GM19397 (cell line): ENCODE data around the gene ZNF804B.

Experiments
- ATAC-seq: cut with Tn5 transposase; IDR thresholded peaks from one replicate; pipeline ENCODE4 v1.9.1; 2021; ENCODE audit warnings: mild to moderate bottlenecking, moderate library complexity; ENCODE audit not compliant: unreplicated experiment

Gene ZNF804B

DNA sequence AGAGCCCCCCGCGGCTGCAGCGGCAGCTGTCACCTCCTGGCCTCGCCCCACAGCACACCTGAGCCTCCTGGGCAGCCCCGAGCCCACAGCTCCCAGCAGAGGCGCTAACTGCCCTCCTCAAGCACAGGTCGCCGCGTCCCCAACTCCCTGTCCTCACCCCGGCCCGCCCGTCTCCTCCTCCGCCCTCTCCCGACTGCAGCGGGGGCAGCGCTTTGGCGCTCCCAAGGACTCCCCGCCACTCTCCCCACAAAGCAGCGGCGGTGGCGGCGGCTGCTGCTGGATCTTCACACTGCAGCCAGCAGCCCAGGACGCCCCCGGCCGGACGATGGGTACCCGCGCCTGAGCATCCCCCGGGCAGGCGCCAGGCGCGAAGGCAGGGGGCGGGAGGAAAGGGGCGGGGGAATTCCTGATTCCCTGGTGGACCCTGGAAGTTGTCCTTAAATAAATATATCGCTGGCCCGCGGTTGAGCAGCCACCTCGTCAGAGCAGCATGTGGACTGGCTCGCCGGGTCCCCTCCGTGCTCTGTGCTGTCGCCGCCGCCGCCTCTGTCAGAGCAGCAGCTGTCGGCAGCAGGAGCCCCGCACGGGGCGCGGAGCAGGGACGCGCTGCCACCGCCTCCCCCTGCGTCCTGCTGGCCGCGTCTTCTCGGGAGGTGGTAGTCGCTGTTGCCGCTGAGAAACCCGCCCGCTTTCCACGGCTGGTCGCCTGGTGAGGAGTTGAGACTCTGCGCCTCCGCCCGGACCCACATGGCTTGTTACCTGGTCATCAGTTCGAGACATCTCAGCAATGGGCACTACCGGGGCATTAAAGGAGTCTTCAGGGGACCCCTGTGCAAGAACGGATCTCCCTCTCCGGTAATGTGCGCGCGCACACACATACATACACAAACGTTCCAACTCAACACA, at the start of gene ZNF804B:
Gene ZNF804B, plus strand, starts transcription at position 471 of the 906 bp plus-strand sequence. Its CDS starts 277 bp downstream, at position 748.
- ATAC-seq, result no peak

DNA sequence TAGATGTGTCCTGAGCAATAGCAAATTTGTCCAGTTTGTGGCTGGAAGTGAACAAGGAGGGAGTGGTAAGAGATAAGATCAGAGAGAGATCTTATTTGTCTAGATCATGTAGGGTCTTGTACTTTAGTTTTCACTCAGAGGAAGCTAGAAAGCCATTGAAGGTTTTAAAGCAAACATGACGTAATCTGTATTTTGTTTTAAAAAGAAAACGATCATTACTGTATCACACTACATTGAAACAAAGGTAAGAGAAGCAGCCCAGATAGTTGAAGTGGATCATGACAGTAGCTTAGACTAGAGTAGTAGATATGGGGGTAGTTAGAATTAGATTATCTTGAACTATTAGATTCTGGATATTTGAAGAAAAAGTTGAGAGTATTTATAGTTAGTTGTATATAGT, 23.6 kb upstream of the ZNF804B start:
- ATAC-seq, result no peak

DNA sequence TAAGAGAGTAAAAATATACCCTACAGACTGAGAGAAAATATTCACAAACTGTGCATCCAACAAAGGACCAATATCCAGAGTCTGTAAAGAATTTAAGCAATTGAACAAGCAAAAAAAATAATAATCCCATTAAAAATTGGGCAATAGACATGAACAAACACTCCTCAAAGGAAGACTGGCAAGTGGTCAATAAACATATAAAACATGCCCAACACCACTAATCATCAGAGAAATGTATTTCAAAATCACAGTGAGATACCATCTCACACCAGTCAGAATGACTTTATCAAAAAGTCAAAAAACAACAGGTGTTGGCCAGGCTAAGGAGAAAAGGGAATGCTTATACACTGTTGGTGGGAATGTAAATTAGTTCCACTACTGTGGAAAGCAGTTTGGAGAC, 21.9 kb upstream of the ZNF804B start:
- ATAC-seq, result no peak

DNA sequence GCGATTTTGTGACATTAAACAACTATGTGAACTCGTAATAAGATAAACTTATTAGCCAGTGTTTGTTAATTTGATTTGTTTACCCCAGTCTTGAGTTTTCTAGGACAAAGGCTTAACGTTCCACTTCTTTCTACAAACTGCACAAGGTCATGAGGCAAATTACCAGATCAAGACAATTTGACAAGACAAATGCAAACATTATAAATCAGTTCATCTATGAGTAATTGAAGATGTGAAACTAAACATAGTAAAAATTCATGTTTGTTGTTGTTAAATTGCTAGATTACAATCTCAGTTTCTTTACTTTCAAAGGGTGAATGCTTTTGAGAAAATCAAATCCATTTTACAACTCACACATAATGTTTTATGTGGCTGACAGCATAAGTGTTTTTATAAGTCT, 13.4 kb upstream of the ZNF804B start:
- ATAC-seq, result no peak

DNA sequence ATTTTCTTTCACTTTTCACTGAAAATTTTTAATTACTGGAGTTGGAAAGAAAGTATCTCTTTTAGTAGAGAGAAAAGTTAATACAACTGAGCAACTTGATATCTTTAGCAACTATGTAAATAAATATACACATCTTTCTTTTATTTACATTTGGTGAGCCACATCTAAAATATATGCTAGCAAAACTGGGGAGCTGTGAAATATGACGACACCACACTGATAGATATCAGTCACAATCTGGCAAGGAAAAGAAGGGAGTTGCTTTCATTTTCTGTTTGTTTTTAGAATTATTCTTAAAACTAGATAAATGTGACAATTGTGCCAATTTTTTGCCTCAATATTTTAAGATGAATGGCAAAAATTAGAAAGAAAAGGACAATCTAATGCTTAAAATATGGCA, 2.7 kb upstream of the ZNF804B start:
- ATAC-seq, result no peak

DNA sequence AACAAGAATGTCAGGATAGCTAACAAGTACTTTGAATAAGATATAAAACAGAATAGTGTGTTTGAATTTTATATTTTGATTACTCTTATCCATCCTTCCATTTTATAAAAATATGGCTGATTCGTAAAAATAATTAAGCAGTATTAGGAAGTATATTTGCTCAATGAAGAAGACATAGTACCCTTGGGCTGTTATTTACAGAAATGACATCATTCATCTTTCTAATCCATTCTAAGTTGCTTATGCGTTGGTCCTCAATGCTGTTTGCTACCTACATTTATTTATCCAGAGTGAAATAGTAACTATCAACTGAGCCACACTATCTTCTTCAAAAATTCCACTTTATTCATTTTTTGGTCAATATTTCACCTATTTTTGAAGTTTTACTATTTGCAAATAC, 2.1 kb upstream of the ZNF804B start:
- ATAC-seq, result no peak

DNA sequence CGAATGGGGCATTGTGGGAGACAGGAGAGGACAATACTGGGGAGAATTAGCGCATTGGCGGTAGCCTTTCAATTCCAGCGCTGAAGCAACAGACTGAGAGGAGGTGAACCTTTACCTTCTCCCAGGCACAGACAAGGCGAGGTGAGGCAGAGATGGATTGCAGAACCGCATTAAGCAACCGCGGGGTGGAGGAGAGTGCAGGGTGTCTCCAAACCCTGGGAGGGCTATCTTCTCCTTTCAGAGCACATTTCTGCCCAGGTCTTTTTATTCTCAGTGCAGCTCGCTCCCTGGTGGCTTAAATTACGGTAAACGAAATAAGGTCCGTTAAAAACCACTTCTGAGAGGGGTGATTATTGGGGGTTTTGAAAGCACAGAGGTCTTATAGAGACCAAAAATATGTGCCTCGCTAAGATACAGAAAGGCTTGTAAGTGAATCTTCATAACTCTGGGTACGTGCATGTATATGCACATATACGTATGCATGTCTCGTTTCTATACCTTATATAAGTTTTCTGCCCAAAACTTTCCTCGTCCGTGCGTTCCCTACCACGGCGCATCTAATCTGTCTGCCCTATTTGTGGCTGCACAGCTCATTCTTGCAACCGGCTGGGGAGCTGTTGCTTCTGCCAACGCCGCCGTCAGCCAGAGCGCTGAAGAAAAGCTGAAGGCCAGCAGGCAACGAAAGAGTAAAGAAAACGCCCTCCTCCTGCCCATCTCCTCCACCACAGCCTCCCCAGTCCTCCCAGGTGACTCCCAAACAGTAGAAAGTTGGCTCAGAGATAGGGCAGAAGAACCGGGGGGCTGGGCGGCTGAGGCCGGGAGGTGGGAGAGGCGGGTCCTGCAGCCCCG, 895 bp upstream of the ZNF804B start:
- ATAC-seq, result no peak

DNA sequence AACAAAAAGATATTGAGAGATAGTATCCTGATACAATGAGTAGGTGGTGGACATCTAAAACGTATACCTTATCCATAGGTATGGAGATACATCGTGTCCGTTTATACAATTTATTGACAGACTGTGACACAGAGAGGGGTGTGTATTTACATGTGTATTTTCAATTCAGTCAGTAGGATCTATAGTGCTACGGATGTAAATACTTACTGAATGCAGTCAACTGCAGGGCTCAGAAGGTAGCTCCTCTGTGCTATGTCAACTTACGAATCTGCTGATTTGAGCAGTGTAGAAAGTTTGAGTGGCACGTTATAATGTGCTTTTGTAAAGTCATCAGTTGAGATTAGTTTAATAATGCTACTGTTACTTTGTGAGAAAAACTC, 626 bp downstream of the ZNF804B start:
- ATAC-seq, result no peak

DNA sequence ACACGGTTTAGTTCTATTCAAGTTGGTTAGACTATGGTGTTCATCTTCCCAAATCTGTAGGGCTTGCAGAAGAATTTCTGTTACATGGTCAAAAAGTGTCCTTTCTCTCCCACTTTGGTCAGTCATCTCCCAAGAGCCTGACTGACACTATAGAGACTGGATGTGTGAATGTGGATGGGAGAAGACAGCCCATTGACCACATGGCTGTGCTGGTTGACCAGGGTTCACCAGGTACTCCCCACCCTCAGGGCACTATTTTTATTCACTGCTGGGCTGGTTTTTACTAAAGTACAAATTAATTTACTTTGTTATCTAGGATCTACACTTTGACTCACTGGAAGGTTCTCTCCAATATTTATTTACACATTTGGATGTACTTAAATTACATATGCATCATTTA, 2.3 kb downstream of the ZNF804B start:
- no peak for ATAC-seq

DNA sequence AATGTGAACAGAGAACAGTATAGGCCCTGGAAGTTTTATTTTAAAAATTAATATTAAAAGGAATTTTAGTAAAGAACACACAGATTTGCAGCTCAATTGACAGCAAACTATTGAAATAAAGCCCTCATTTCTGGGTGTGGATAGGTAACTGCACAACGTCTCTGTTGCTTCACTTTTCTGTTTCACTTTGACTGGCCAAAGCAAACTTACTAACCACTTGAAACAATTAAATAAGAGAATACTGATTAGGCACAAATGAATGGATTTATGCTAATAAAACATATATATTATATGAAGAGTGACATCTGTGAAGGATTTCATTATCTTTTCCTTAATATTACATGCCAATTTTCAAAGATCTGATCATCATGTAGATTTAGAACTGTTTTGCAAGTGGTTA, 11.9 kb downstream of the ZNF804B start:
- no peak for ATAC-seq

DNA sequence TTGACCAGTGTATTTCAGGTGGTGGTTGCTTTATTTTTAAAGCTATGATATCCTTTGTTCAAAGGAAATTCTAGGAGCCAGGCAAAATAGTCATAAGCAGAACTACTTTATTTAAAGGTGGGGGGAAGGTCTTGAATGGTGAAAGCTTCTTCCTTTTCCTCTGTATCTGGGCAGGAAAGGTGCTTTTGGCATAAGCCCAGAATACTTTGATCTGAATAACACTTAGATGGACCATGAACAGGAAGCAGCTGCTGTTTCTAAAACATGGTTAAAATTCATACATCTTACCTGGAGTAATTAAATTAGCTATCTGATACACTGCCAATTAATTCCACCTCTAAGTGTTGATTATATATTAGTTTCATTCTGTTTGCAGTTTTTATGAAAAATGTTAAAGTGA, 13.3 kb downstream of the ZNF804B start:
- no peak for ATAC-seq

DNA sequence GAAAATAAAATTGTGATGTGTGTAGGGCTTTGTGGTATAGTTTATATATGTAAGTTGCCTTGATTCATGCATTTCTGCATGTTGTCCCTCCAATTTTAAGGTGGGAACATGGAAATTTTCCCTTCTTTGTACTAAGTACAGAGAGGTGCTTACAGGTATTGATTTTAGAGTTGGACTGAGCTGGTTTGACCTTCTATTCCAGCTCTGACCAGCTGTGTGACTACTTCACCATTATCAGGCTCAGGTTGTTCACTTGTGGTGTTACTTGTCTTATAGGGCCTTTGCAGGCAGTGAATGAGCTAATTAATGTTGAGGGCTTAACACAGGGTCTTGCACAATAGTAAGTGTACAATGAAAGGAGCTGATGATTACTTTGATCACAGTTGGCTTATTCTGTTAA, 16.3 kb downstream of the ZNF804B start:
- ATAC-seq, result no peak

DNA sequence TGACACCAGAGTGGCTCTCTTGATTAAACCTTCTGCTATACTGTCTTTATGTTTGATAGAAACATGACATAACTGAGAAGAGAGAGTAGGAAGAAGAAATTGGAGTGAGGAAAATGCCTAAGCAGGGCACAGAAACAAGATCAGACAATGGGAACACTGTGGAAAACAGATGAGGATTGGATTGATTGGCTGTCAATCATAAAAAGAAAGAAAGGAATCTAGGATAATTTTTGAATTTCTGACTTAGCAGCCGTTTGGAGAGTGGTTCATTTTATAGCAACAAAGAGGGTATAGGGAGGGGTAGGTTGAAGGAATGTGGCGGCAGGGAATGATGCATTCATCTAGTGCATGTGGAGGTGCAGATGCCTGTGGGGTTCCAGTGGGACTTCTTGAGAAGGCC, 28.3 kb downstream of the ZNF804B start:
- ATAC-seq, result no peak

DNA sequence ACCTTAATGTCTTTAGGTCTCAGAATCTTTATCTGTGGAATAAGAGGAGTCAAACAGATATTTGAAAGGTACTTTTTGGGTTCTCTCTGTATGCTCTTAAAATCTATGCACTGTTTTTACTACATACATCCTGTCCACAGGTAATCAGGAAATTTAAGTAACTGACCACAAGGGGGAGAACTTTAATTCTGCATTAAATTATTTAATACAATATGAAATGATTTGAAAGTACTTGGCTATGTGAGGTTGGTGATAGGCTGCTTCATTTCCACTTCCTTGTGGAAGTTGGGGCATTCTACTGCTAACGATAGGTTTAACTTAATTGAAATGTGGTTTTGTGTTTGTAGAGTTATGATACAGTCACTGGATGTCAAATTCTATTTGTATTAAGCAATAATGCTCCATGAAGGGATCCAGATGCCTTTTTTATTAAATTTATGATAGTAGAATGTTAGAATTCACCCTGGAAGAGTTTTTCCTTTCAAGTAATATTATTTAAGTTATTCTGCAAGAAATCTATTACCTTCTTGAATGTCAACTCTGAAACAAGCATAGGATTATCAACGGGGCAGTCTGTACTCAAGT, 30.1 kb downstream of the ZNF804B start:
- ATAC-seq, result no peak

DNA sequence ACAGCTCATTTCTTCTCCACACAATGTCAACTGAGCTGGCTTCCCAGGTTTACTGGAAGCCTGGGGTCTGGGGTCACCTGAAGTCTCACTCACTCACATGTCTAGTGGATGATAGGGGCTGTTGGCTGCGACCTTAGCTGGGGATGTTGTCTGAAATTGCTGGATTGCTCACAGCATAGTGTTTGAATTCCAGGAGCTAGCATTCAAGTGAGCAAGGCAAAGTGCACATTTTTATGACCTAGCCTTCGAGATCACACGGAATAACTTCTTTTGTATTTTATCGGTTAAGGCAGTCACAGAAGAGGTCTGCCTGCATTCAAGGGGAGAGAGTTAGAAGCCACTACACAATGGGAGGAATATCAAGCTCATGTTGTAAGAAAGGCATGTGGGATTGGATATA, 32.4 kb downstream of the ZNF804B start:
- no peak for ATAC-seq

DNA sequence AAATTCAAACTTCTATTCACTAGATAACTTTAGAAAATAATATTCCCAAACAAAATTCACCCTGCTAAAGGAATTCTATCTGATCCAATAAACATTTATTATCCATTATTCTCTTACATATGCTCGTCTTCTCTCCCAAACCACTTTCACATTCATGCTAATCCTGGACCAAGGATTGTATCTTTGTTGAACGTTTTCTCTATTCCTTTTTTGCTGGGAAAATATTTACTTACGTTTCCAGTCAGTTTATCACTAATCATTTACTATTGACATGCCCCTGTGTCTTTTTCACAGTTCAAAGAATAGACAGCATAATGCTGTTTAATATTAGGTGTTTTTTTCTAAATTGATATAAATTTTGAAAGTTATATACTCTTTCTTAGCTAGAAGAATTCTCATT, 32.9 kb downstream of the ZNF804B start:
- no peak for ATAC-seq

DNA sequence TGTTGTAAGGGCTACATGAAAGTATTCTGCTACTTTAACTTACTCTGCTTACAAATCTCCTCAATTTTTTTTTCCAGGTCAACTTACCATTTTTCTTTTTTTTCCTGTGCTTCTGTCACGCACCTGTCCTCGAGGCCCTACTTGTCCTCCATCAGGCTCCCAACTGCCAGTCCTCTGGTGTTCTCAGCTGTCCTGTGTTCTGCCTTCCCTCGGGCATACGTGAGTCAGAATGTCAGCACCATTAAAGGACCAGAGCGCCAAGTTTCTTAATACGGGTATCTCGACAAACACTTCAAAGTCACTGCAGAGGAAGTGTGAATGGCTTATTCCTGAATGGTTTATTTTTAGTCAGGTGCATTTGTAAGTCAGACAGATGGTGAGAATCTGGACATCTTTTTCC, 36.1 kb downstream of the ZNF804B start, which contains the start of gene TEX47:
Gene TEX47, minus strand, starts transcription at position 185 of the 400 bp plus-strand sequence. CDS start 795 bp downstream, outside the sequence.
- ATAC-seq, result no peak

DNA sequence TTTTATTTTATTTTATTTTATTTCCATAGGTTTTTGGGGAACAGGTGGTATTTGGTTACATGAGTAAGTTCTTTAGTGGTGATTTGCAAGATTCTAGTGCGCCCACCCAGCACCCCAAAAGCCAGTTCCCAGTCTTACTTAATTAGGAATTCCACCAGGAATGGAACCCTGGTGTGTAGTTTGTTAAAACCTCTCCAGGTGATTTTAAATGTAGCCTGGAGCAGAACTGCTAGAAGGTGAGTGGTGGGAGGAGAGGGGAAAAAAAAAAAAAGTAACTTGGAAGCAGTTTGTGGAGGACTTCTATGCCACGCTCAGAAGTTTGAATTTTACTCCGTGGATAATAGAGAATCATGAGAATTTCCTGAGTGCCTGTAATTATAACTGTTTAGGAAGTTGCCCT, 41.5 kb downstream of the ZNF804B start:
- no peak for ATAC-seq

DNA sequence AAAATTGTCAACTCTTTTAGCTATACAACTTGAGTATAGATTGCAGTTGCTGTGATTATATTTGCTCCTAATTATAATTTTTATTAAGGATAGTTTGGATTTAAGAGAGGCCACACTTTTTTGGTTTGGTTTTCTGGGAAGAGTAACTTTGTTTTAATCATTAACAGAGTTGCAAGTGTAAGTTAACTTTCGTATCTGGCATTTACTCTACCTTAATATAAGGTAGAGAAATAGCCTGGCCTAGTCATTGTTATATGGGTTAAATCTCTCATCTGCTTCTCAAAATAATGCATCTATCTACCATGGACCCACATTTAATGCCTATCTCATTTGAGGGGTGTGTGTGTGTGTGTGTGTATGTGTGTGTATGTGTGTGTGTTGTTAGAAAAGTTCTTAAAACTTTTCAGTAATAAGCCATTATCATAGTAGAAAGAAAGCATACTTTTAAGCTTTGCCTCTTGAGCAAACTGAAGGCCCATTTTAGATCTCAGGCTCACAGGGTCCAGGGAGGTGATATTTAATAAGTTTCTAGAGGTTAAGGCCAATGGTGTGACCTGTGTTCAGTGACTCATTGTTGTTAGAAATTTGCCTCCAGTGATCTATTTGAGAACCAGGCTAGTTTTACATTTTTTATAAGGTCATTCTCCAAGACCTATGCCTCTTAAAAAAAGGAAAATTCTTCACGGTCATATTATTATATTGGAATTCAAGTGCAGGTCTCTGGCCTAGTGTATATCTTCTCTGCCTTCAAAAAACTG, 47.0 kb downstream of the ZNF804B start:
- no peak for ATAC-seq

DNA sequence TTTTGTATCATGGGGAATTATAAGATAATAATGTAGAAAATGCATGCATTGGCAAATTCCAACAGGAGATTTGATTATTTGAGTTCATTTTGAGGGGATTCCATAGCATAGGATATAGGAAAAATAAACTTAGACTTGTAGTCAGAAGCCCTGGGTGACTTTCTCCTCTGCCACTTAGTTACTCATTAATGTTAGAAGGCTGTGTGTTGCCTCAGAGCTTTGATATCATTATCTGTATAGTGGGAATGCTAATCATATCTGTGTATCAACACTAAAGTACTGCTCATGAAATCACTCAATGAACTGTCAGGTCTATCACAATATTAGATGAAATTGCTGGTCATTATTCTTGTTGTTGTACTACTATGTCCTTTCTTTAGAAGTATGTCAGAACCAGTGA, 59.1 kb downstream of the ZNF804B start:
- ATAC-seq, result no peak

DNA sequence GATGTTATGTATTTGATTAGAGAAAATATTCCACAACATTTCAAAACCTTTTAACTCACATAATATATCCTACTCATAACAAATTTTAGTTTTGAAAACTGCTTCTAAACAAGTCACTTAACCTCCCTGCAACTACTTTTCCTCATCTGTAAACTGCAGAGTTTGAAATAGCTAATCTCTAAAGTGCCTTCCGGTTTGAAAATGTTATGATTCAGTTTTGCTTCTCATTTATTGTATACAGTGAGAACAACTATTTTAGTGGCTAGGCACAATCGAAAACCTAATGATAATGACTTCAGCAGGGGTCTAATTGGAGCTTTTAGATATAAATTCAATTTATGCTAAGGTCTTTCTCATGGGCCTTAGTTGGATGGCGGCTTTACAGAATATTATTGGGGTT, 66.7 kb downstream of the ZNF804B start:
- ATAC-seq, result no peak
